HuH-7.5 (cell line): Measurements from ENCODE around the gene HAAO.
"Not testable (repeated sequence)": the region's sequence is repeated elsewhere in the genome, so short reads cannot be mapped to it uniquely, and the experiment has no call there.

Experiments
- DNase-seq: peaks from one replicate; pipeline ENCODE4 v3.0.0; 2011; ENCODE audit warnings: low spot score

The HAAO gene

DNA sequence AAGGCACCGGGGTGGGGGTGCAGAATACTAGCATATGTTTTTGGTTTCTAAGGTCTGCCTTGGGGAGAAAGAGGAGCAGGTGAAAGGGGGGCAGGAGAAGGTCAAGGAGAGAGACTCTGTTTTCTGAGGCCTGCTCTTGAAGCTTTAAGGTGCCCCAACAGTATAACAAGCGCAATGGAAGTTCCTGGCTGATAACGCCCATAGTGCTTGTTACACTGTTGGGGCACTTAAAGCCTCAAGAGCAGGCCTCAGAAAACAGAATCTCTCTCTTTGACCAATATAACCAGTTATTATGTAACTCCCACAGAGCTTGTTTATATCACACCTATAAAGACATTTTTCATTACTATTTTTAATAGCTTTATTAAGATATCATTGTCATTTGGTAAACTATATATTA lies 45.0 kb downstream of the HAAO start:
- DNase-seq = no peak

DNA sequence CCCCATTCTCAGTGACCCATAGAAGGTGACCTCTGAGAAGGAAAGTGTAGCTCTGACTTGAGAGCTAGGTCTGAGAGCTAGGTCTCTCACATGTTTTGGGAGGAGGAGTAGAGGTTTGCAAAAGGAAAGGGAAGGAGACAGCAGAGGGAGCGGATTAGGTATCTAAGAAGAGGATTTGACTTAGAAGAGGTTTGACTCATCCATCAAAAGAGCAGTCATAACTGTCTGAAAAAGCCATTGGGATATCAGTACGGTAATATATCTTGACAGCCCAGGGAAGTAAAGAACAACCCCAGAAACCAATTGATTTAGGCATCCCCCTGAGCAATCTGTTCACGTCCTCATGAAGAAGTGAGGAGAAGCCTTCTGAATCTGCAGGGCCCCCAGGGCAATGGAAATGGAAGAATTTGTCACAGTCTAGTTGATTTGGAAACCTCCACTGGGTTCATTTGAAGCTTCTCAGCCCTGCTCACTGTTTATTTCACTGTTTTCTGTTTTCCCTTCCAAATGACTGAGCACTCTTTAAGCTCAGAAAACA lies 47.8 kb downstream of the HAAO start:
- DNase-seq = no peak

DNA sequence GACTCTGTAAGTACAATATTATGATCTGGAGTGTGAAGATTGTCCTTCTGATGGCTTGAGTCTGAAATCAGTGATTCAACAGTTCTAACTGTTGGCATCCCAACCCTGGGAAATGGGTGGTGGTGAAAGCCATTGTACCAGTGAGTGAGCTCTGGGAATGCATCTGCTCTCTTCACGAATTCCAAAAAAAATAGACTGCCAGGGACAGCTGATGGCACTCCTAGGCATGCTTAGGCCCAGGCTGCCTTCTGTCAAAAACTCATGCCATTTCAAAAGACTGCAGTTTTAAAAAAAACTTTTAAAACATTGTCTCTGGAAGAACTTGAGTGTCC lies 48.8 kb downstream of the HAAO start:
- DNase-seq = no peak

DNA sequence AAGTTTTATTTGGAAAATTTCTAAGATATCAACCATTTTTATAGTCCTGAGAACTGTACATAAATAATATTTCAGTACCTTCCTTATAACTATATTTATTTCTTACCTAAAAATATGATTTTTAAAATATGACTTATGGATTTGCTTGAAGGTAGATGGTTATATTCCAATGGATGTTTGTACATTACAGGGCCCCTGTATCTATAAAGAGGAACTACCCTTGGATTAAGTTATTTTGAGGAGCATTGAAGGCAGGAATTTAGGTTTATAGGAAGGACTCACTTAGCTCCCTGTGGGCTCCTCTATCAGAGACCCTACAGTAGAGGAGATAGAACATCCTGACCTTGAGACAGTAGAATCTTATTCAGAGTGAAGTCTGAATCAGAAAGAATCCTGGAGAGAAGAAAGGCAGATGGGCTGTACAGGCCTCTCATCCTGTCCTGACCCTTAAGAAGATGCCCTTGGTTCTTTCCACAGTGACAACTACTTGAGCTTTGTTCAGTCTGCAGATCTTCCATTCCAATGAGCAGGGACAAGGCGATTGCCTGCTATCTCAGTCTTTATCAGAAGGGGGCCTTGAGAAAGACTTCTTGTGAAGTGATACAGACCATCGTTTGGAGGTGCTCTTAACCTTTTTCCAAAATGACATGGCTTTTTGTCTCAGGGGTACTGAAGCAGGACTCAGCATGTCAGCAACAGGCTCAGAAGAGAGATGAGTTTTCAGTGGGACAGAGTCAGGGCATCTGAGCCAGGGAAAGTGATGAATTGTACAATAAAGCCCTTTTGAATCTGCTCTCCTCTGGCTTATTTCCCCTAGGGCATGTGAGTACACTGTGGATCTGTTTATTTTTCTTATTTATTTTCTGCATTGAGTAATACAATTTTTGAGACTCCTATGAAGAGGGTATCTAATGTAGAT lies 49.4 kb downstream of the HAAO start:
- no peak for DNase-seq

DNA sequence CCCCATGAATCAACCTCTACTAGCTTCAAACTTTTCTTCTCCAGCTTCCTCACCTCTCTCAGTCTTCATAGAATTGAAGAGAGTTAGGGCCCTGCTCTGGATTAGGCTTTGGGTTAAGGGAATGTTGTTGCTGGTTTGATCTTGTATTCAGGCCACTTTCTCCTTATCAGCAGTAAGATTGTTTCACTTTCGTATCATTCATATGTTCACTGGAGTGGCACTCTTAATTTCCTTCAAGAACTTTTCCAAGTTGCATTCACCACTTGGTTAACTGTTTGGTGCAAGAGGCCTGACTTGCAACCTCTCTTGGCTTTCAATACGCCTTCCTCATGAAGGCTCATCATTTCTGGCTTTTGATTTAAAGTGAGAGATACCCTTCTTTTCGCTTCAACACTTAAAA lies 51.2 kb downstream of the HAAO start:
- DNase-seq = no peak

DNA sequence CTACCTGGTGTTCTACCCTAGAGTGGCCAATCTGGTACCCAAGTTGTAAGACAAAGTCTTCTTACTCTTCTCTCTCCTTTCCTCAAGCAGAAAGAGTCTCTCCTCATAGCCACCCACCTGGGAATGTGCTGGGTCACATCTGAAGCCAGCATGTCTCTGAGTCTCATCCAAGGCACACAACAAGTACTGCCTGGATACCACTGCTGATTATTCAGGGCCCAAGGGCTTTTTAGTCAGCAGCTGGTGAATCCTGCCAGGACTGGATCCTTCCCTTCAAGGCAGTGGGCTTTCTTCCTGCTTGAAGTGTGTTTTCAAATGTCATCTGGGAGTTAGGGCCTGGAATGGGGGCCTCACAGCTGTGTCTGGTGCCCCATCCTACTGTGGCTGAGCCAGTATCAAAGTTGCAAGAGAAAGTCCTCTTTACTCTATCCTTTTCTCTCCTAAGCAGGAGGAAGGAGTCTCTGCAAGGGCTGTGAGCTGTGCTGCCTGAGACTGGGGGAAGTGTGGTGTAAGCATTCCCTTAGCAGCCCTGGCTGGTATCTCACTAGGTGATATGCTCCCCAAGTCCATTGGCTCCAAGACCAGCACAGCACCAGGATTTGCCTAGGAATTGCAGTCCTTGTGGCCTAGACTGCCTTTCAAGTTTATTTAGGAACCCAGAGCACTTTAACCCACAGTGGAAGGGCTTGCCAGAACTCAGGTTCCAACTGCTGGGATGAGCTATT lies 55.6 kb downstream of the HAAO start:
- DNase-seq = no peak

DNA sequence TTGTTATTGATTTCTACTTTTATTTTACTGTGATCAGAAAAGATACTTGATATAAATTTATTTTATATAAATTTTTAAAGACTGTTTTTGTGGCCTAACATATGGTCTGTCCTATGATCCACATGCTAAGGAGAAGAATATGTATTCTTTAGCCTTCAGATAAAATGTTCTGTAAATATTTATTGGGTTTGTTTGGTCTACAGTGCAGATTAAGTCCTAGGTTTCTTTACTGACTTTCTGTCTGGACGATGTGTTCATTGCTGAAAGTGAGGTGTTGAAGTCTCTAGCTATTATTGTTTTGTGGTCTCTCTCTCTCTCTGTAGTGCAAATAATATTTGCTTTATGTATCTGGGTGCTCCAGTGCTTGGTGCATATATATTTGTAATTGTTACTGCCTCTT lies 58.5 kb downstream of the HAAO start:
- DNase-seq = no peak

DNA sequence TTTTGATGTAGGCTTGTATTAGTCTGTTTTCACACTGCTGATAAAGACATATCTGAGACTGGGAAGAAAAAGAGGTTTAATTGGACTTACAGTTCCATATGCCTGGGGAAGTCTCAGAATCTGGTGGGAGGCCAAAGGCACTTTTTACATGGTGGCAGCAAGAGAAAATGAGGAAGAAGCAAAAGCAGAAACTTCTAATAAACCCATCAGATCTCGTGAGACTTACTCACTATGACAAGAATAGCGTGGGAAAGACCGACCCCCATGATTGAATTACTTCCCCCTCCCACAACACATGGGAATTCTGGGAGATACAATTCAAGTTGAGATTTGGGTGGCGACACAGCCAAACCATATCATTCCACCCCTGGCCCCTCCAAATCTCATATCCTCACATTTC lies 61.1 kb downstream of the HAAO start:
- DNase-seq = not testable (repeated sequence)

DNA sequence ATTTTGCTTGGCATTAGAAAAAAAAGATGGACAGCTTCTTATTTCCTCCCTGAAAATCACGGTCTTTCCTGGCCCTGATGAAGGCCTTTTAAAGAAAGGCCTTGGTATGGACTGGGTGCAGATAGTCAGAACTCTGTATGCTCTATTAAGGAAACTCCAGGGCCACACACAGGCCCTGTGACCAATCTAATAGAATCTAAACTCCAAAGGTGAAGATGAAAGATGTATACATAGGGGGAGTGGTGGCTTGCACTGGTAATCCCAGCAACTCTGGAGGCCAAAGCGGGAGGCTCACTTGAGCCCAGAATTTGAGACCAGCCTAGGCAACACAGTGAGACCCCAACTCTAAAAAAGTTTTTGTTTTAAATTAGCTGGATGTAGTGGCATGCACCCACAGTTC lies 65.7 kb downstream of the HAAO start:
- DNase-seq = no peak

DNA sequence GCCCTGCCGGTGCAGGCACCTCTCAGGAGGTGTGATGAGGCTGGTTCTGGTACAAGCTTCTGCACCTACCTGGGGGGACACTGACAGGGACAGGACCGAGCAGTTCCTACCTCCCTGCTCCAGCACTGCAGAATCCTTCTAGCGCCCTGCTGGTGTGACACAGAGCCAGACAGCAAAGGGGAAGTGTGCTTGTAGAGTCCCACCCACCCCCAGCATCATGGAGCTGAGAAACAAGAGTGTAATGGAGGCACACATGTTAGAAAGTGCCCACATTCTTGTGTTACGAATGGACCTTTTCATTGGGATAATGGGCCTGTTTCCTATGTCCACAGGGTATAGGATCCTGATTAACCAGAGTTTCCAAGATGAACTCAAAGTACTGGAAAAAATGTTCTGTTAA lies 66.7 kb downstream of the HAAO start:
- no peak for DNase-seq

DNA sequence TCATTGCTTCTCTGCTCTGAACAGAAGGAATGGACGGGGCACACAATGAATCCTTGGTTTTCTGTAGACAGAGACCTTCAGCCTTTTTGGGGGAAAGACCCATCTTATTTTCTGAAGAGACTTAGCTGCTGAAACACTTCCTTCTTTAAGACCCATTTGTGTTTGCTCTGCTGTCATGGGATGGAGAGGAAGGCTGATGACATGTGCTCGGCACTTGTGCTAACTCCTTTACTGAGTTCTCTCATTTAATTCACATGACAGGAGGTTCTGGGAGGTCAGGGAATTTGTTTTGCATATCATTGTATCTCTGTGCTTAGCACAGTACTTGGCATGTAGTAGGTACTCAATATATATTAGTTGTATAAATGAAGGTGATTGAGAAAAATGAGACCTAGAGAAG lies 67.5 kb downstream of the HAAO start:
- DNase-seq = no peak

DNA sequence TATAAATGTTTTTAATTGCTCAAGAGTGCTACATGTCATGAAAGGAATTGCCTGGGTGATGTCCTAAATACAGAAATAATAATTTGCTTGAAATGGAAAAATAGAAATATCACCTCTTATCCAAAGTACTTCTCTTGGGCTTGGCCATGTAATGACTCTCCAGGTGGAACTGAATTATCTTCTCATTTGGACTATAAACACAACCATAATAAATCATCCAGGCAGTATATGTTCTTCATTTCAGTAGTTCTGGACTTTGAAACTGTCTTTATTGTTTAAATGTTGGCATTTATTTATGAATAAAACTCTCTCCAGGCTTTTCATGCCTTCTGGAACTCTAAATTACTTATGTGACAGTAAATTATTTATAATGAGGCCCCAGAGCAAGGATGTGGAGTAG lies 68.9 kb downstream of the HAAO start:
- no peak for DNase-seq

DNA sequence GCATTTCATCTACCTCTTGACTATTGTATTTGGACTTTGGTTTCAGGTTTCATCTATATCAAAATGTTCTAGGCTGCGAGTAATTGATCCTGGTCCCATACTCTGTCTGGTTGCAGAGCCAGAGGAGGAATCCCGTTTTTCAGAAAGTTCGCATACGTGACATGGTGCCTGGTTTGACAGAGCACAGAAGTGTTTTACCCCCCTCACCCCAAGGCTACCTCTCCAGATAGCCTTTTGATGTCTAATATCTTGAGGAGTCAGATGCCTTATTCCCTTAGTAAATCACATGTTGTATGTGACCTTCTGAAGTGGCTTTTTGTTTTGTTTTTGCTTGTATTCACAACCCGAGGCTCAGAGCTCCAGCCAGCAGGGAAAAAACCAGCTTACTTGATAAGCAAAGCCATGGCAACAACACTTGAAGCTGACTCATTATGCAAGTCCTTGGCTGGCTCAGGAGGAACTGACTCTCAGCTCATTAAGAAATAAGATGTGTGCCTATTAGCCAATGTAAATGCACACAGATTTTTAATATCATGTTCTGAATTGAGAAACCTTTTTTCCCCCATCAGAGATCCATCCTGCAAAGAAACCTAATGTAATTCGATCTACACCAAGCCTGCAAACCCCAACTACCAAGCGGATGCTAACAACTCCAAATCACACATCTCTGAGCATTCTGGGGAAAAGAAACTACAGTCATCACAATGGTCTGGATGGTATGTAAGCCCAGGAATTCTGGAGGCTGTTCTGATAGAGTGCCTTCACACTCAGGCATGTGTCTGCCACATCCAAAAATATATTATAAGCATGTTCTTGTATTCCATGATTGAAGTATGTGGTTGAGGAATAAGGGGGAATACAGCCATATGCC lies 69.8 kb downstream of the HAAO start:
- no peak for DNase-seq

DNA sequence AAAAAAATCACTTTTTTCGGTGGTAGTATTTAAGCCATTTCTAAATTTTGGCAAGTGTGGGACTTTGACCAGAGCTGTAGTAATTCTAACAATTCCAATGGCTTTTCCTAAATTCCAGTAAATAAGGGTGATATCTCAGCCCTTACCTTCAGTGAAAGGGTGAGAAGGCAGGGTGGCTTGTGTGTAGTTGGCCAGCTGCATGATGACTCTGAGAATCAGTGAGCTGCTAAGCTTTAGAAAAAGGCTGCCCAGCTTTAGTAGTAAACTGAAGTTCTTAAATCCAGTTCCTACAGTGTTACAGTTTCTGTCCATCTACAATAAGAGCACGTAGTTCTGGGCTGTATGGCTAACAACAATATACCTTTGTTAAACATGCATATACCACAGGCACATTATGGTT lies 70.5 kb downstream of the HAAO start:
- no peak for DNase-seq
